Uterus (tissue), 2 donors: ENCODE data around the gene RSL24D1.

Source experiments
- CTCF ChIP-seq, 4 experiments: fragments of 200-600 bp in 2 of 4; fragments of 450-650 bp in 2 of 4; sonication (generic) in 2 of 4; IDR thresholded peaks; one replicate each; pipeline ENCODE4 v1.5.1; 2016 to 2019; ENCODE audit warnings: antibody characterized with exemption in 4 of 4, mild to moderate bottlenecking in 2 of 4, moderate library complexity in 1 of 4
- POLR2A ChIP-seq, 2 donors: fragments of 450-650 bp; IDR thresholded peaks; one replicate each; pipeline ENCODE4 v1.6.1; 2016; ENCODE audit warnings: antibody characterized with exemption in 2 of 2, mild to moderate bottlenecking in 1 of 2, moderate library complexity in 1 of 2

GRCh38 chr15:55245059-55245458 is 48.3 kb upstream of the RSL24D1 start:
- no peak for TF ChIP-seq CTCF (IDR thresholded peaks at IDR 0.05)
- TF ChIP-seq POLR2A (IDR thresholded peaks at IDR 0.05), result no peak
